HepG2 (cell line): ENCODE data around the gene ARL15. TPM values are rescaled to one million over a fixed set of nuclear protein-coding genes. Genes with fewer than 3 reads are reported as not detected.

Experiments
- DNMT1 ChIP-seq: sonication (generic); formaldehyde crosslinking; IDR thresholded peaks from 2 replicates; pipeline ENCODE4 v1.5.1; 2020; ENCODE audit warnings: mild to moderate bottlenecking, missing genetic modification reagents
- HNRNPK ChIP-seq: fragments of 200-400 bp; formaldehyde crosslinking; IDR thresholded peaks from 2 replicates; pipeline ENCODE4 v1.6.1; 2018; ENCODE audit warnings: low read length, low read depth, moderate library complexity, mild to moderate bottlenecking; ENCODE audit not compliant: poor library complexity, severe bottlenecking
- IRF2 ChIP-seq: IDR thresholded peaks from 2 replicates; pipeline ENCODE4 v1.6.1; 2018; ENCODE audit warnings: missing genetic modification reagents, missing compliant biosample characterization
- MEIS1 ChIP-seq: sonication (generic); formaldehyde crosslinking; IDR thresholded peaks from 2 replicates; pipeline ENCODE4 v1.9.0; 2021; ENCODE audit warnings: mild to moderate bottlenecking, missing genetic modification reagents, moderate library complexity, borderline replicate concordance
- NR2F6 ChIP-seq, 2 experiments: IDR thresholded peaks; 2 replicates each; pipeline ENCODE4 v1.6.1; 2016; ENCODE audit warnings: antibody characterized with exemption in 1 of 2, mild to moderate bottlenecking in 1 of 2
- SAP130 ChIP-seq: IDR thresholded peaks from 2 replicates; pipeline ENCODE4 v1.6.1; 2016; ENCODE audit warnings: low read depth
- SOX6 ChIP-seq, 2 experiments: fragments of 450-650 bp in 1 of 2; sonication (generic) in 1 of 2; formaldehyde crosslinking in 1 of 2; IDR thresholded peaks; 2 replicates each; pipeline versions ENCODE4 v1.4.0 to v1.6.1; 2017 to 2020; ENCODE audit warnings: antibody characterized with exemption in 1 of 2, mild to moderate bottlenecking in 1 of 2, missing genetic modification reagents in 1 of 2
- SYNCRIP ChIP-seq: fragments of 200-400 bp; formaldehyde crosslinking; IDR thresholded peaks from 2 replicates; pipeline ENCODE4 v1.6.1; 2018; ENCODE audit warnings: mild to moderate bottlenecking, low read depth, low read length; ENCODE audit not compliant: insufficient read depth
- YY1 ChIP-seq: IDR thresholded peaks from 2 replicates; pipeline ENCODE4 v1.6.1; 2011; ENCODE audit warnings: low read length, low read depth, moderate library complexity, mild to moderate bottlenecking; ENCODE audit not compliant: insufficient read depth, insufficient replicate concordance
- ZC3H4 ChIP-seq: sonication (generic); formaldehyde crosslinking; IDR thresholded peaks from 2 replicates; pipeline ENCODE4 v1.4.0; 2020; ENCODE audit warnings: missing genetic modification reagents, borderline replicate concordance
- ZFP36L1 ChIP-seq: sonication (generic); formaldehyde crosslinking; IDR thresholded peaks from 2 replicates; pipeline ENCODE4 v1.8.0; 2022; ENCODE audit warnings: mild to moderate bottlenecking, missing genetic modification reagents, moderate library complexity
- ZNF101 ChIP-seq: sonication (generic); formaldehyde crosslinking; IDR thresholded peaks from 2 replicates; pipeline ENCODE4 v1.4.0; 2020; ENCODE audit warnings: mild to moderate bottlenecking, low read depth, missing genetic modification reagents, borderline replicate concordance
- ZNF3 ChIP-seq: IDR thresholded peaks from 2 replicates; pipeline ENCODE4 v1.7.0; 2017; ENCODE audit warnings: inconsistent platforms
- ZNF496 ChIP-seq: sonication (generic); formaldehyde crosslinking; IDR thresholded peaks from 2 replicates; pipeline ENCODE4 v1.8.1; 2023; ENCODE audit warnings: mild to moderate bottlenecking, moderate library complexity, missing genetic modification reagents; ENCODE audit not compliant: insufficient replicate concordance
- ZNF75D ChIP-seq: sonication (generic); formaldehyde crosslinking; IDR thresholded peaks from 2 replicates; pipeline ENCODE4 v1.8.1; 2023; ENCODE audit warnings: missing genetic modification reagents, mild to moderate bottlenecking, borderline replicate concordance
- ZNF761 ChIP-seq: sonication (generic); formaldehyde crosslinking; conservative IDR thresholded peaks from 2 replicates; pipeline ENCODE4 v1.4.0; 2020; ENCODE audit warnings: mild to moderate bottlenecking, missing genetic modification reagents
- polyA plus RNA-seq, 8 experiments: library from polyadenylated mRNA; depleted of rRNA in 3 of 8; stranded (reverse) in 7 of 8; unstranded in 1 of 8; fragments of >200 nt; fragmentation: Illumina TruSeq in 4 of 8; extraction: Trizol in 4 of 8; gene quantifications; 2 replicates each; pipeline versions ENCODE4 v1.2.1 to v1.2.3, GENCODE V29; 2011 to 2016; ENCODE audit warnings: low read depth in 4 of 8, missing spikeins in 1 of 8, mixed read lengths in 1 of 8; ENCODE audit not compliant: insufficient read depth in 1 of 8
- total RNA-seq, 5 experiments: library from RNA; depleted of rRNA; stranded (reverse); fragments of >200 nt; fragmentation: Illumina TruSeq; extraction: Trizol; gene quantifications; 2 replicates each; pipeline ENCODE4 v1.2.3, GENCODE V29; 2016; ENCODE audit warnings: low read depth in 1 of 5
- TF ChIP-seq, protein P1 (sequence below): sonication (generic); formaldehyde crosslinking; IDR thresholded peaks from one replicate; pipeline ENCODE4 v1.5.1; 2020; ENCODE audit warnings: mild to moderate bottlenecking, missing genetic modification reagents; ENCODE audit errors: not compliant biosample characterization
- TF ChIP-seq, protein P2 (sequence below): sonication (generic); formaldehyde crosslinking; conservative IDR thresholded peaks from 2 replicates; pipeline ENCODE4 v1.4.0; 2020; ENCODE audit warnings: missing genetic modification reagents

ARL15 gene
- total and polyA plus RNA-seq, 2 of the 13 experiments (the other 11 are each of a cell fraction or from before 2014, with no cell fraction given) = 2.5 to 7.7 TPM

DNA sequence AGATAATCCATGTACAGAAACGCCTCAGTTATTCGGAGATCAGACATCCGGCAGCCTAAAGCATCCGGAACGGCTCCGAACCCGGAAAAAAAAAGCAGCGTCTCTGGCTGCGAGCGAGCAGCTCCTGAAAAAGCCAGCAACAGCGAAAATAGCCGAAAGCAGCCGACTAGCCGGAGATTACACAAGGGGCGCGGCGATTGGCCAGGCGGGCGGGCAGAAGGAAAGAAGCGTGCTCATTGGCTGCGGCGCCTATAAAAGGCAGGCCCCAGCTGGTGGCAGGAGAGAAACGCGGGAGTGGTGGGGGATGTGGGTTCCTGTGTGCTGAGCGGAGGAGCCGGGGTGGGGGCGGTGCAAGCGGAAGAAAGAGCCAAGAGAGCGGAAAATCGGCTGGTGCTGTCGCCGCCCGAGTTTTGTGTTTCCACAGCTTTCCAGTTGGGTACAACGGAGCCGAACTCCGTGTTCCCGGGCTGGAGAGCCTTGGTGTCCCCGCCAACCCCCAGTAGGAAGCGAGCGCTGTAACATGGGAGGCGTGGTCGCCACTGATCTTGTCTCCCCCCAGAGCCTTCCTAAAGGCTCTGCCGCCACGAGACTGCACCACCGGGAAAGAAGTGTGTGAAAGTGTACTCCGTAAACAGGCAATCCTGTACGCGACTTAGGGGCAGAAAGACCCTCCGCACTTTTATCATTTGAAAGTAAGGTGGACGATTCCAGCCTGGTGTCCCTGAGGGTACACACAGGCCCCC lies at the start of gene ARL15 (continued):
- TF ChIP-seq SOX6 (IDR thresholded peaks at IDR 0.05) (no peak), SOX6 (CRISPR knock-in tag; IDR thresholded peaks at IDR 0.05) (no peak; the same call in 1 of the 2 replicates), ZNF3 (CRISPR knock-in tag) (no peak), ZNF761 (CRISPR knock-in tag) (no peak), ZFP36L1 (CRISPR knock-in tag) (peak; percentile 44; the same call in 1 of the 2 replicates), NR2F6 (IDR thresholded peaks at IDR 0.05) (no peak), NR2F6 (CRISPR knock-in tag; IDR thresholded peaks at IDR 0.05) (no peak), SYNCRIP (no peak), IRF2 (CRISPR knock-in tag) (no peak), YY1 (no peak), ZNF75D (CRISPR knock-in tag) (no peak), DNMT1 (CRISPR knock-in tag) (no peak), SAP130 (peak; percentile 47; the same call in 1 of the 2 replicates), HNRNPK (peak; percentile 16), ZNF101 (no peak), ZNF496 (CRISPR knock-in tag) (no peak), ZC3H4 (CRISPR knock-in tag) (no peak), MEIS1 (CRISPR knock-in tag) (no peak)
- TF ChIP-seq, protein P1, sequence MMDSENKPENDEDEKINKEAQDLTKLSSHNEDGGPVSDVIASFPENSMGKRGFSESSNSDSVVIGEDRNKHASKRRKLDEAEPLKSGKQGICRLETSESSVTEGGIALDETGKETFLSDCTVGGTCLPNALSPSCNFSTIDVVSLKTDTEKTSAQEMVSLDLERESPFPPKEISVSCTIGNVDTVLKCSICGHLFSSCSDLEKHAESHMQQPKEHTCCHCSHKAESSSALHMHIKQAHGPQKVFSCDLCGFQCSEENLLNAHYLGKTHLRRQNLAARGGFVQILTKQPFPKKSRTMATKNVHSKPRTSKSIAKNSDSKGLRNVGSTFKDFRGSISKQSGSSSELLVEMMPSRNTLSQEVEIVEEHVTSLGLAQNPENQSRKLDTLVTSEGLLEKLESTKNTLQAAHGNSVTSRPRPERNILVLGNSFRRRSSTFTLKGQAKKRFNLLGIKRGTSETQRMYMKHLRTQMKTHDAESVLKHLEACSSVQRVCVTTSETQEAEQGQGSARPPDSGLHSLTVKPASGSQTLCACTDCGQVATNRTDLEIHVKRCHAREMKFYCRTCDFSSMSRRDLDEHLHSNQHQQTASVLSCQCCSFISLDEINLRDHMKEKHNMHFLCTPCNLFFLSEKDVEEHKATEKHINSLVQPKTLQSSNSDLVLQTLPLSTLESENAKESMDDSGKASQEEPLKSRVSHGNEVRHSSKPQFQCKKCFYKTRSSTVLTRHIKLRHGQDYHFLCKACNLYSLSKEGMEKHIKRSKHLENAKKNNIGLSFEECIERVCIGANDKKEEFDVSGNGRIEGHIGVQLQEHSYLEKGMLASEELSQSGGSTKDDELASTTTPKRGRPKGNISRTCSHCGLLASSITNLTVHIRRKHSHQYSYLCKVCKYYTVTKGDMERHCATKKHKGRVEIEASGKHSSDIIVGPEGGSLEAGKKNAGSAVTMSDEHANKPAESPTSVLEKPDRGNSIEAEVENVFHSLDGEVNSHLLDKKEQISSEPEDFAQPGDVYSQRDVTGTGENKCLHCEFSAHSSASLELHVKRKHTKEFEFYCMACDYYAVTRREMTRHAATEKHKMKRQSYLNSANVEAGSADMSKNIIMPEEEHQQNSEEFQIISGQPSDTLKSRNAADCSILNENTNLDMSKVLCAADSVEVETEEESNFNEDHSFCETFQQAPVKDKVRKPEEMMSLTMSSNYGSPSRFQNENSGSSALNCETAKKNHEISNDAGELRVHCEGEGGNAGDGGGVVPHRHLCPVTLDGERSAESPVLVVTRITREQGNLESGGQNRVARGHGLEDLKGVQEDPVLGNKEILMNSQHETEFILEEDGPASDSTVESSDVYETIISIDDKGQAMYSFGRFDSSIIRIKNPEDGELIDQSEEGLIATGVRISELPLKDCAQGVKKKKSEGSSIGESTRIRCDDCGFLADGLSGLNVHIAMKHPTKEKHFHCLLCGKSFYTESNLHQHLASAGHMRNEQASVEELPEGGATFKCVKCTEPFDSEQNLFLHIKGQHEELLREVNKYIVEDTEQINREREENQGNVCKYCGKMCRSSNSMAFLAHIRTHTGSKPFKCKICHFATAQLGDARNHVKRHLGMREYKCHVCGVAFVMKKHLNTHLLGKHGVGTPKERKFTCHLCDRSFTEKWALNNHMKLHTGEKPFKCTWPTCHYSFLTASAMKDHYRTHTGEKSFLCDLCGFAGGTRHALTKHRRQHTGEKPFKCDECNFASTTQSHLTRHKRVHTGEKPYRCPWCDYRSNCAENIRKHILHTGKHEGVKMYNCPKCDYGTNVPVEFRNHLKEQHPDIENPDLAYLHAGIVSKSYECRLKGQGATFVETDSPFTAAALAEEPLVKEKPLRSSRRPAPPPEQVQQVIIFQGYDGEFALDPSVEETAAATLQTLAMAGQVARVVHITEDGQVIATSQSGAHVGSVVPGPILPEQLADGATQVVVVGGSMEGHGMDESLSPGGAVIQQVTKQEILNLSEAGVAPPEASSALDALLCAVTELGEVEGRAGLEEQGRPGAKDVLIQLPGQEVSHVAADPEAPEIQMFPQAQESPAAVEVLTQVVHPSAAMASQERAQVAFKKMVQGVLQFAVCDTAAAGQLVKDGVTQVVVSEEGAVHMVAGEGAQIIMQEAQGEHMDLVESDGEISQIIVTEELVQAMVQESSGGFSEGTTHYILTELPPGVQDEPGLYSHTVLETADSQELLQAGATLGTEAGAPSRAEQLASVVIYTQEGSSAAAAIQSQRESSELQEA (CRISPR knock-in tag) = peak; percentile 39
- TF ChIP-seq, protein P2, sequence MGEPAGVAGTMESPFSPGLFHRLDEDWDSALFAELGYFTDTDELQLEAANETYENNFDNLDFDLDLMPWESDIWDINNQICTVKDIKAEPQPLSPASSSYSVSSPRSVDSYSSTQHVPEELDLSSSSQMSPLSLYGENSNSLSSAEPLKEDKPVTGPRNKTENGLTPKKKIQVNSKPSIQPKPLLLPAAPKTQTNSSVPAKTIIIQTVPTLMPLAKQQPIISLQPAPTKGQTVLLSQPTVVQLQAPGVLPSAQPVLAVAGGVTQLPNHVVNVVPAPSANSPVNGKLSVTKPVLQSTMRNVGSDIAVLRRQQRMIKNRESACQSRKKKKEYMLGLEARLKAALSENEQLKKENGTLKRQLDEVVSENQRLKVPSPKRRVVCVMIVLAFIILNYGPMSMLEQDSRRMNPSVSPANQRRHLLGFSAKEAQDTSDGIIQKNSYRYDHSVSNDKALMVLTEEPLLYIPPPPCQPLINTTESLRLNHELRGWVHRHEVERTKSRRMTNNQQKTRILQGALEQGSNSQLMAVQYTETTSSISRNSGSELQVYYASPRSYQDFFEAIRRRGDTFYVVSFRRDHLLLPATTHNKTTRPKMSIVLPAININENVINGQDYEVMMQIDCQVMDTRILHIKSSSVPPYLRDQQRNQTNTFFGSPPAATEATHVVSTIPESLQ = no peak
